ENCODE measurements around the gene RPL28.

Gene RPL28

DNA sequence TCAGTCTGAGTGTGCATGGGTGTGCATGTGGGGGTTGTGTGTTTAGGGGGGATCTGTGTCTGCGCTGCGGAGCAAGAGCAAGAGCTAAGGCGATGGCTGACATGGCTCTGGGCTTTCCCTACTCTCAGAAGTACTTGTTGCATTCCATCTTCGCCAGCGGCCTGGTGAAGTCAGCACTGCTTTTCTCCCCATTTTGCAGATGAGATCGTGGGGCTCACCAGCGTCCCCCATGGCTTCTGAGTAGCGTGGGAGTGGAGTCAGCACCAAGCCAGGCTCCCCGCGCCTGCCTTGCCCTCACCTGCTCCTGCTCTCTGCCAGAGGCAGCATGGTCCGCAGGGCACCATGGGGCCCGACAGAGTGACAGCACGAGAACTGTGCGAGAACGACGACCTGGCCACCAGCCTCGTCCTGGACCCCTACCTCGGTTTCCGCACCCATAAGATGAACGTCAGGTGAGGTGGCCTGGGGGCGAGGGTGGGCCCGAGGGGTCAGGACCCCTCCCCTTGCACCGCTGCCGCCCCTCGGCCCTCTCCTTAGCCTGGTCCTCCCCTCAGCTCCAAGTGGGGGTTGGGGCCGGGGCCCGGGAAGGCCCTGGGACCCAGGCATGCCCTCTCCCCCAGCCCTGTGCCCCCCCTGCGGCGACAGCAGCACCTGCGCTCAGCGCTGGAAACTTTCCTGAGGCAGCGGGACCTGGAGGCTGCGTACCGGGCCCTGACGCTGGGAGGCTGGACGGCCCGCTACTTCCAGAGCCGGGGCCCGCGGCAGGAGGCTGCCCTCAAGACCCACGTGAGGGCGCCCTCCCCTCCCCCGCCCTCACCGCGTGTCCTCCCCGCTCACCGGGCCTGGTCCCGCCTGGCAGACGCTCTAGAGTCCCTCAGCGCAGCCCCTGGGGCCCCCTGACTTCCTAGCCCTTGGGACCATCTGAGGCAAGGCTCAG is 43.9 kb upstream of the RPL28 start:
- H3K4me3 ChIP-seq (ENCODE audit: control insufficient read depth, low read depth, low read length), result peak overlapping the region; percentile 77
- DNase-seq (ENCODE audit: low read depth), result no peak
- TF ChIP-seq, protein P1, sequence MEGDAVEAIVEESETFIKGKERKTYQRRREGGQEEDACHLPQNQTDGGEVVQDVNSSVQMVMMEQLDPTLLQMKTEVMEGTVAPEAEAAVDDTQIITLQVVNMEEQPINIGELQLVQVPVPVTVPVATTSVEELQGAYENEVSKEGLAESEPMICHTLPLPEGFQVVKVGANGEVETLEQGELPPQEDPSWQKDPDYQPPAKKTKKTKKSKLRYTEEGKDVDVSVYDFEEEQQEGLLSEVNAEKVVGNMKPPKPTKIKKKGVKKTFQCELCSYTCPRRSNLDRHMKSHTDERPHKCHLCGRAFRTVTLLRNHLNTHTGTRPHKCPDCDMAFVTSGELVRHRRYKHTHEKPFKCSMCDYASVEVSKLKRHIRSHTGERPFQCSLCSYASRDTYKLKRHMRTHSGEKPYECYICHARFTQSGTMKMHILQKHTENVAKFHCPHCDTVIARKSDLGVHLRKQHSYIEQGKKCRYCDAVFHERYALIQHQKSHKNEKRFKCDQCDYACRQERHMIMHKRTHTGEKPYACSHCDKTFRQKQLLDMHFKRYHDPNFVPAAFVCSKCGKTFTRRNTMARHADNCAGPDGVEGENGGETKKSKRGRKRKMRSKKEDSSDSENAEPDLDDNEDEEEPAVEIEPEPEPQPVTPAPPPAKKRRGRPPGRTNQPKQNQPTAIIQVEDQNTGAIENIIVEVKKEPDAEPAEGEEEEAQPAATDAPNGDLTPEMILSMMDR (IDR thresholded peaks at IDR 0.05; ENCODE audit: control insufficient read depth, insufficient read depth, low read depth, low read length, missing control alignments), result no peak

DNA sequence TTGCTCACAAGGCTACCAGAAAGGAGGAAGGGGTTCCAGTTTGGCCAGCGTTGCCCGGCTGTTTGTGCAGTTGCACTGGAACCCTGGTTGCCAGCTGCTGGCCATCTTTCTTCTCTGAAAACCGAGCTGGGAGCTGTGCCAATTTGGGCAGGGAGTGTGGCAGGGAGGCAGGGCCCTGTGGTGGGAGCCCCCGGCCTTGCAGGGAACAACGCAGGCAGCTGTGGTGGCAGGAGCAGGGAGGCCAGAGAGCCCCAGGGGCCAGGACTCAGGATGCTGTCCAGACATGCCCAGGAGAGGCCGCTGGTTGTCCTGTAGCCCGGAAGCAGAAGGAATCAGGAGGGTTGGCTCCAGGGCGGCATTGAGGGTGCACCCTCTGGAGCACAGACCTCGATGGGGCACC is 41.3 kb upstream of the RPL28 start:
- TF ChIP-seq, protein P1 (IDR thresholded peaks at IDR 0.05; ENCODE audit: control insufficient read depth, insufficient read depth, low read depth, low read length, missing control alignments), result no peak
- no peak for DNase-seq (ENCODE audit: low read depth)
- H3K4me3 ChIP-seq (ENCODE audit: control insufficient read depth, low read depth, low read length), result no peak overlapping the region

DNA sequence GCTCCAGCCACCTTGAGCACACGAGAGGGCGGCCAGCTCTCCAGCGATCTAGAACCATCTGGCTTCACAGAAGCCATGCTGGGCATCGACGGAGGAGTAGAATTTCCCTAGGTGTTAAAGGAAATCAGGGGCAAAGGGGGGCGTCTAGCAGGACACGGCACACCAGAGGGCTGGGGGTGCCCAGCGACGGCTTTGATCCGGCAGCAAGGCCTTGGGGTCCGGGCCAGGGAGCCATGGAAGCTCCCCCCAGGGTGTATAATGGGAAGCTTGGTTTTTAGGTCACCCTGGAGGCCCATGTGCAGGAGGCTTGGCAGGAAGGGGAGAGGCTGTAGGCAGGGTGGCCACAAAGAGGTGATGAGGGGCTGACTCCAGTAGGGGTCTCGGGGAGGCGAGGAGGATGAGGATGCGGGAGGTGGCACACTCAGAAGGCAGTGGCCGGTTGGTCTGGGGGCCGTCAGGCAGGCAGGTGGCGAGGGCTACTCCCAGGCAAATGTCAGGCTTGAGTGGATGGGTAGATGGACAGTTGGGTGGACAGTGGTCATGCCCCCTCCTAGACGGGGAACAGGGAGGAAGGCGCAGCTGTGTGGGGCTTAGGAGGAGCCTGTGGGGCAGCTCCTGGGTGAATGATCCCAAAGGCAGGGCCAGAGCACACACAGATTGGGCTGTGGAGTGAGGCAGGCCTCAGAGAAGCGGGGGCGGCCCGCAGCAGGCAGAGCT is 40.5 kb upstream of the RPL28 start:
- no peak for DNase-seq (ENCODE audit: low read depth)
- no peak overlapping the region for H3K4me3 ChIP-seq (ENCODE audit: control insufficient read depth, low read depth, low read length)
- TF ChIP-seq, protein P1 (IDR thresholded peaks at IDR 0.05; ENCODE audit: control insufficient read depth, insufficient read depth, low read depth, low read length, missing control alignments), result no peak

DNA sequence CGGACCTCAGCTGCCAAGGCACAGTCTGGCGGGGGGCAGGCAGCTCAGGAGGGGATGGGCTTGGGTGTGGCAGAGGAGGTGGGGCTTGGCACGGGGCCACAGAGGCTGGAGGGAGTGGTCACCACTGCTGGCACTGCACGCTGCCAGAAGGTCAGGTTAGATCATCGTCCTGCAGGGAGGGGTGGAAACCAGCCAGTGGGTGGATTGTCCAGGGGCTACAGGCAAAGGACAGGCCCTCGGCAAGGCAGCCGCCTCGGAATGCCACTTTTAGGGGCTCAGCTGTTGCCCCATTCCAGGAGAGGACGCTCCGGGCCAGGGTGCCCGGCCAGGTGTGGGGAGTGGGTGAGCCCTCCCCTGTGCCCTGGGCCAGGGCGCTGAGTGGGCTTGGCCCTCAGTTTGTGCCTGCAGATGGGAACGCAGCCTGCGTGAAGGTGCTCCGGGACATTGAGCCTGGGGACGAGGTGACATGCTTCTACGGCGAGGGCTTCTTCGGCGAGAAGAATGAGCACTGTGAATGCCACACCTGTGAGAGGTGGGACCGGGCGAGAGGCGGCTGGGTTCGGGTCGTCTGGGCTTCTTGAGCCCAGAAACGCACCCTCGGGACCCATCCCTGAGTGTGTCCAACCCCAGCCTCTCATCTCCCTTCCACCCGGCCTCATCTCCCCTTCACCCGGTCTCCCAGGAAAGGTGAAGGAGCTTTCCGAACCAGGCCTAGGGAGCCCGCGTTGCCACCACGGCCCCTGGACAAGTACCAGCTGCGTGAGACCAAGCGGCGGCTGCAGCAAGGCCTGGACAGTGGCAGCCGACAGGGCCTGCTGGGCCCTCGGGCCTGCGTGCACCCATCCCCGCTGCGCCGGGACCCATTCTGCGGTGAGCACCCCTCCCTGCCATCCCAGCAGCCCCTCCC is 39.7 kb upstream of the RPL28 start:
- TF ChIP-seq, protein P1 (IDR thresholded peaks at IDR 0.05; ENCODE audit: control insufficient read depth, insufficient read depth, low read depth, low read length, missing control alignments), result no peak
- DNase-seq (ENCODE audit: low read depth), result no peak
- H3K4me3 ChIP-seq (ENCODE audit: control insufficient read depth, low read depth, low read length), result no peak overlapping the region

DNA sequence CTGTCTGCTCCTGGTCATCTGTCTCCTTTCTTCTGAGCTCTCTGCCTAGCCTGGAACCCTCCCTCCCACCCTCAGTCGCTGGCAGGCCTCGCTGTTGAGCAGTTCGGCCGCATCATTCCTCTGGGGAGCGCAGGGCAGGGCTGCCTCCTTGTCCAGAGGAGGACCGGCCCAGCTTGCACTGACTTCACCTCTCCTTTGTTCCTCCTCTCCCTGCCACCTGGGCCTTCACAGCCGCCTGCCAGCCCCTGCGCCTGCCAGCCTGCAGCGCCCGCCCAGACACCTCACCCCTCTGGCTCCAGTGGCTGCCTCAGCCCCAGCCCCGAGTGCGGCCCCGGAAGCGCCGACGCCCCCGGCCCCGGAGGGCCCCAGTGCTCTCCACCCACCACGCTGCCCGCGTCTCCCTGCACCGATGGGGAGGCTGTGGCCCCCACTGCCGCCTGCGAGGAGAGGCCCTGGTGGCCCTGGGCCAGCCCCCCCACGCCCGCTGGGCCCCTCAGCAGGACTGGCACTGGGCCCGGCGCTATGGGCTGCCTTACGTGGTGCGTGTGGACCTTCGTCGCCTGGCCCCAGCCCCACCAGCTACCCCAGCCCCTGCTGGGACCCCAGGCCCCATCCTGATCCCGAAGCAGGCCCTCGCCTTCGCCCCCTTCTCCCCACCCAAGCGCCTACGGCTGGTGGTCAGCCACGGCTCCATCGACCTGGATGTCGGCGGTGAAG is 38.8 kb upstream of the RPL28 start:
- H3K4me3 ChIP-seq (ENCODE audit: control insufficient read depth, low read depth, low read length), result no peak overlapping the region
- DNase-seq (ENCODE audit: low read depth), result no peak
- TF ChIP-seq, protein P1 (IDR thresholded peaks at IDR 0.05; ENCODE audit: control insufficient read depth, insufficient read depth, low read depth, low read length, missing control alignments), result no peak
